K562 (cell line): ENCODE results near the gene TGFBR1. TPM values are rescaled to one million over a fixed set of nuclear protein-coding genes. Genes with fewer than 3 reads are reported as not detected.

Experiments used
- CREB1 ChIP-seq, 2 experiments: sonication (generic) in 1 of 2; formaldehyde crosslinking in 1 of 2; IDR thresholded peaks; 2 replicates each; pipeline versions ENCODE4 v1.6.1 to v1.8.0; 2012 to 2022; ENCODE audit warnings: inconsistent platforms in 1 of 2, mild to moderate bottlenecking in 1 of 2, missing genetic modification reagents in 1 of 2, moderate library complexity in 1 of 2
- DACH1 ChIP-seq: fragments of 450-650 bp; IDR thresholded peaks from 2 replicates; pipeline ENCODE4 v1.6.1; 2018; ENCODE audit not compliant: partially characterized antibody
- EP400 ChIP-seq: fragments of 450-650 bp; IDR thresholded peaks from 2 replicates; pipeline ENCODE4 v1.6.1; 2017; ENCODE audit warnings: antibody characterized with exemption, mild to moderate bottlenecking, moderate library complexity
- FUS ChIP-seq: fragments of 200-400 bp; formaldehyde crosslinking; optimal IDR thresholded peaks from 2 replicates; pipeline ENCODE3; 2017; ENCODE audit warnings: low read depth, low read length
- KAT8 ChIP-seq: fragments of 450-650 bp; IDR thresholded peaks from 2 replicates; pipeline ENCODE4 v1.6.1; 2016; ENCODE audit warnings: low read depth, mild to moderate bottlenecking
- MAFF ChIP-seq: IDR thresholded peaks from 2 replicates; pipeline ENCODE4 v1.6.1; 2012; ENCODE audit warnings: low read length, improper control_type of control experiment
- MAZ ChIP-seq, 2 experiments: fragments of 450-650 bp in 1 of 2; sonication (generic) in 1 of 2; formaldehyde crosslinking; IDR thresholded peaks in 1 of 2; conservative IDR thresholded peaks in 1 of 2; 2 replicates each; pipeline versions ENCODE4 v1.4.0 to v1.5.0; 2020; ENCODE audit warnings: mild to moderate bottlenecking in 1 of 2, missing genetic modification reagents in 1 of 2
- MTA3 ChIP-seq: fragments of 450-650 bp; formaldehyde crosslinking; IDR thresholded peaks from 2 replicates; pipeline ENCODE4 v1.6.1; 2017; ENCODE audit warnings: mild to moderate bottlenecking, borderline replicate concordance
- NCOA2 ChIP-seq, 2 experiments: fragments of 450-650 bp; IDR thresholded peaks; 2 replicates each; pipeline ENCODE4 v1.6.1; 2018; ENCODE audit warnings: mild to moderate bottlenecking in 2 of 2, moderate library complexity in 1 of 2; ENCODE audit not compliant: partially characterized antibody in 2 of 2
- OTX1 ChIP-seq: fragments of 450-650 bp; formaldehyde crosslinking; IDR thresholded peaks from 2 replicates; pipeline ENCODE4 v1.4.0; 2022; ENCODE audit warnings: mild to moderate bottlenecking
- RBBP5 ChIP-seq: fragments of 200-600 bp; sonication (generic); IDR thresholded peaks from 2 replicates; pipeline ENCODE4 v1.6.1; 2012; ENCODE audit warnings: borderline replicate concordance, mild to moderate bottlenecking, low read length, control low read depth, inconsistent platforms; ENCODE audit not compliant: insufficient read depth, poor library complexity, severe bottlenecking
- TAL1 ChIP-seq: fragments of 450-650 bp; IDR thresholded peaks from 2 replicates; pipeline ENCODE4 v1.6.1; 2016; ENCODE audit warnings: mild to moderate bottlenecking
- YBX1 ChIP-seq: fragments of 450-650 bp; IDR thresholded peaks from 2 replicates; pipeline ENCODE4 v1.7.1; 2016; ENCODE audit warnings: mild to moderate bottlenecking
- ZNF318 ChIP-seq, 2 experiments: fragments of 450-650 bp; IDR thresholded peaks; 2 replicates each; pipeline ENCODE4 v1.6.1; 2016; ENCODE audit warnings: mild to moderate bottlenecking in 2 of 2, borderline replicate concordance in 1 of 2, low read depth in 1 of 2, moderate library complexity in 1 of 2
- ZNF551 ChIP-seq: fragments of 250-450 bp; sonication (Bioruptor Pico); IDR thresholded peaks from 2 replicates; pipeline ENCODE4 v1.5.0; 2021; ENCODE audit warnings: mild to moderate bottlenecking, moderate library complexity
- polyA plus RNA-seq, 8 experiments: library from polyadenylated mRNA; depleted of rRNA in 4 of 8; stranded (reverse) in 5 of 8; unstranded in 3 of 8; fragments of >200 nt; fragmentation: Nextera tagmentation in 2 of 8; fragmentation: Illumina TruSeq in 1 of 8; extraction: Ambion mirVana in 2 of 8; extraction: Trizol in 1 of 8; gene quantifications; 2 replicates each; pipeline versions ENCODE4 v1.2.1 to v1.2.3, GENCODE V29; 2011 to 2014; ENCODE audit warnings: inconsistent platforms in 1 of 8, missing spikeins in 1 of 8
- total RNA-seq, 7 experiments: library from RNA; depleted of rRNA in 6 of 7; stranded (reverse); fragments of >200 nt in 6 of 7; fragmentation: Illumina TruSeq in 2 of 7; extraction: Trizol in 2 of 7; gene quantifications; 2 replicates each; pipeline versions ENCODE4 v1.2.1 to v1.2.3, GENCODE V29; 2011 to 2021; ENCODE audit warnings: low replicate concordance in 1 of 7
- TF ChIP-seq, protein P1 (sequence below): fragments of 200-800 bp; sonication (Bioruptor generic); IDR thresholded peaks from 2 replicates; pipeline ENCODE4 v1.6.1; 2017; ENCODE audit warnings: missing genetic modification characterization, missing compliant biosample characterization
- TF ChIP-seq, protein P2 (sequence below): fragments of 450-650 bp; IDR thresholded peaks from 2 replicates; pipeline ENCODE4 v1.6.1; 2016

Gene TGFBR1
- total and polyA plus RNA-seq, 9 of the 15 experiments (the other 6 are each of a cell fraction or from before 2014, with no cell fraction given): 15.5 to 62.4 (median 42.7) TPM

- peak in 1 of 2 experiments; percentile 89; a peak in 2 of 4 replicates for TF ChIP-seq MAZ (CRISPR knock-in tag; conservative IDR thresholded peaks at IDR 0.05 in 1 of 2, IDR thresholded peaks at IDR 0.05 in 1 of 2)
- TF ChIP-seq RBBP5: peak; percentile 69
- no peak for TF ChIP-seq KAT8
- TF ChIP-seq ZNF318 (IDR thresholded peaks at IDR 0.05; ENCODE audit: borderline replicate concordance in 1 of 2, low read depth in 1 of 2): 0 out of 4 replicates have a peak, but pooled peaks of 1 of the 2 experiments have one; percentile 21
- 0 out of 2 replicates have a peak, but pooled peaks have one; percentile 1 for TF ChIP-seq OTX1
- TF ChIP-seq TAL1: peak; percentile 62
- TF ChIP-seq CREB1 (IDR thresholded peaks at IDR 0.05): peak; percentile 33; the same call in 1 of the 2 replicates
- TF ChIP-seq CREB1 (CRISPR knock-in tag; IDR thresholded peaks at IDR 0.05): no peak
- TF ChIP-seq EP400: peak; percentile 62
- TF ChIP-seq FUS: no peak
- peak; percentile 81 for TF ChIP-seq DACH1
- TF ChIP-seq MTA3: peak; percentile 82
- TF ChIP-seq, protein P1, sequence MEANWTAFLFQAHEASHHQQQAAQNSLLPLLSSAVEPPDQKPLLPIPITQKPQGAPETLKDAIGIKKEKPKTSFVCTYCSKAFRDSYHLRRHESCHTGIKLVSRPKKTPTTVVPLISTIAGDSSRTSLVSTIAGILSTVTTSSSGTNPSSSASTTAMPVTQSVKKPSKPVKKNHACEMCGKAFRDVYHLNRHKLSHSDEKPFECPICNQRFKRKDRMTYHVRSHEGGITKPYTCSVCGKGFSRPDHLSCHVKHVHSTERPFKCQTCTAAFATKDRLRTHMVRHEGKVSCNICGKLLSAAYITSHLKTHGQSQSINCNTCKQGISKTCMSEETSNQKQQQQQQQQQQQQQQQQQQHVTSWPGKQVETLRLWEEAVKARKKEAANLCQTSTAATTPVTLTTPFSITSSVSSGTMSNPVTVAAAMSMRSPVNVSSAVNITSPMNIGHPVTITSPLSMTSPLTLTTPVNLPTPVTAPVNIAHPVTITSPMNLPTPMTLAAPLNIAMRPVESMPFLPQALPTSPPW (CRISPR knock-in tag): peak; percentile 74
- TF ChIP-seq, protein P2, sequence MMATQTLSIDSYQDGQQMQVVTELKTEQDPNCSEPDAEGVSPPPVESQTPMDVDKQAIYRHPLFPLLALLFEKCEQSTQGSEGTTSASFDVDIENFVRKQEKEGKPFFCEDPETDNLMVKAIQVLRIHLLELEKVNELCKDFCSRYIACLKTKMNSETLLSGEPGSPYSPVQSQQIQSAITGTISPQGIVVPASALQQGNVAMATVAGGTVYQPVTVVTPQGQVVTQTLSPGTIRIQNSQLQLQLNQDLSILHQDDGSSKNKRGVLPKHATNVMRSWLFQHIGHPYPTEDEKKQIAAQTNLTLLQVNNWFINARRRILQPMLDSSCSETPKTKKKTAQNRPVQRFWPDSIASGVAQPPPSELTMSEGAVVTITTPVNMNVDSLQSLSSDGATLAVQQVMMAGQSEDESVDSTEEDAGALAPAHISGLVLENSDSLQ: peak; percentile 96
- peak; percentile 55; the same call in 1 of the 2 replicates for TF ChIP-seq MAFF
- TF ChIP-seq YBX1: no peak
- TF ChIP-seq ZNF551 (CRISPR knock-in tag): no peak
- peak in 1 of 2 experiments; percentile 10 for TF ChIP-seq NCOA2 (IDR thresholded peaks at IDR 0.05; ENCODE audit: partially characterized antibody in 2 of 2)
These were observed 29.5 kb upstream of the TGFBR1 start (continued) for GRCh38 chr9:99075246-99075912.
